ENCODE data around the gene DAB2. TPM values are rescaled to one million over a fixed set of nuclear protein-coding genes. Genes with fewer than 3 reads are reported as not detected.

The DAB2 gene
- total RNA-seq, 4 donors from 2014 or later, result 30.8 to 121 (median 47.4) TPM

GRCh38 chr5:39323542-39323941 lies 101.2 kb downstream of the DAB2 start:
- no peaks in the 10 kb centered on the region for H3K36me3 ChIP-seq
- H3K9me3 ChIP-seq, result peaks cover 0 to 16% (median 0%) of the 10 kb centered on the region in 3 donors
- H3K27ac ChIP-seq, result no peak overlapping the region
- H3K4me3 ChIP-seq, result no peak overlapping the region
- H3K27me3 ChIP-seq, result no peaks in the 10 kb centered on the region
- no peaks in the 10 kb centered on the region for H3K4me1 ChIP-seq
- WGBS, 2 donors (ENCODE audit: low coverage in 1 of 2), result 72 to 83% methylated on average over 2 to 3 of the region's 3 CpGs
- ATAC-seq, result no peak
- TF ChIP-seq POLR2A (IDR thresholded peaks at IDR 0.05) (no peak), EP300 (IDR thresholded peaks at IDR 0.05) (no peak), POLR2AphosphoS5 (IDR thresholded peaks at IDR 0.05) (no peak), CTCF (IDR thresholded peaks at IDR 0.05) (no peak)

Other genes with a start within 250 kb of the DAB2 start
- 1 to 10 TPM; 2.5 to 9.3 (median 5.9) TPM for gene FYB1, start 205.4 kb downstream of the DAB2 start, total RNA-seq
- not detected for gene C9, start 60.5 kb downstream of the DAB2 start, total RNA-seq

Data from gastroesophageal sphincter (tissue), 4 donors.